Fibroblast of lung (primary cell): Measurements from ENCODE around the gene PHIP. TPM values are rescaled to one million over a fixed set of nuclear protein-coding genes. Genes with fewer than 3 reads are reported as not detected.

Experiments
- DNase-seq, 2 donors: peaks; one replicate each; pipeline versions ENCODE4 v3.0.0 to v3.0.0-alpha.2; 2010; ENCODE audit warnings: low read depth in 2 of 2
- H2AFZ ChIP-seq: 2 replicates; pipeline ENCODE4 v1.5.1; 2012; ENCODE audit warnings: low read length, control low read depth, inconsistent platforms
- H3K27ac ChIP-seq: 2 replicates; pipeline ENCODE4 v1.5.1; 2011; ENCODE audit warnings: low read length, control low read depth; ENCODE audit not compliant: insufficient read depth
- H3K27me3 ChIP-seq: 2 replicates; pipeline ENCODE4 v1.5.1; 2011; ENCODE audit warnings: mild to moderate bottlenecking, low read length; ENCODE audit not compliant: control insufficient read depth, insufficient read depth
- H3K36me3 ChIP-seq: 2 replicates; pipeline ENCODE4 v1.5.1; 2011; ENCODE audit warnings: low read length; ENCODE audit not compliant: control insufficient read depth, insufficient read depth
- H3K4me1 ChIP-seq: 2 replicates; pipeline ENCODE4 v1.5.1; 2011; ENCODE audit warnings: low read length; ENCODE audit not compliant: control insufficient read depth, insufficient read depth; ENCODE audit errors: extremely low read depth
- H3K4me2 ChIP-seq: 2 replicates; pipeline ENCODE4 v1.5.1; 2011; ENCODE audit warnings: low read length, control low read depth; ENCODE audit not compliant: insufficient read depth; ENCODE audit errors: extremely low read depth
- H3K4me3 ChIP-seq, 4 experiments: fragments of 200-600 bp in 1 of 4; sonication (generic) in 1 of 4; replicated peaks in 1 of 4; 2 replicates each; pipeline ENCODE4 v1.5.1; 2011 to 2016; ENCODE audit warnings: low read length in 4 of 4, low read depth in 3 of 4, mild to moderate bottlenecking in 3 of 4, control low read depth in 2 of 4, inconsistent platforms in 1 of 4, mixed read lengths in 1 of 4; ENCODE audit not compliant: insufficient read depth in 1 of 4; ENCODE audit errors: control extremely low read depth in 1 of 4
- H3K79me2 ChIP-seq: 2 replicates; pipeline ENCODE4 v1.5.1; 2012; ENCODE audit warnings: mild to moderate bottlenecking, low read length, inconsistent platforms; ENCODE audit not compliant: control insufficient read depth, insufficient read depth
- H3K9ac ChIP-seq: 2 replicates; pipeline ENCODE4 v1.5.1; 2011; ENCODE audit warnings: mild to moderate bottlenecking, low read length, control low read depth; ENCODE audit not compliant: insufficient read depth
- H3K9me3 ChIP-seq: 2 replicates; pipeline ENCODE4 v1.5.1; 2012; ENCODE audit warnings: low read depth, low read length; ENCODE audit not compliant: control insufficient read depth, insufficient read depth
- H4K20me1 ChIP-seq: 2 replicates; pipeline ENCODE4 v1.5.1; 2011; ENCODE audit warnings: low read length; ENCODE audit not compliant: control insufficient read depth, insufficient read depth; ENCODE audit errors: extremely low read depth
- EZH2 ChIP-seq: IDR thresholded peaks from 2 replicates; pipeline ENCODE4 v1.5.1; 2012; ENCODE audit warnings: low read length, control low read depth, mild to moderate bottlenecking; ENCODE audit errors: missing control alignments
- polyA plus RNA-seq, 2 donors: library from polyadenylated mRNA; depleted of rRNA in 1 of 2; stranded (reverse) in 1 of 2; unstranded in 1 of 2; fragments of >200 nt; gene quantifications; 2 replicates each; pipeline ENCODE4 v1.2.1, GENCODE V29; 2011 to 2012; ENCODE audit warnings: missing spikeins in 1 of 2
- total RNA-seq: library from RNA; depleted of rRNA; stranded (reverse); fragments of >200 nt; gene quantifications from 2 replicates; pipeline ENCODE4 v1.2.1, GENCODE V29; 2014
- TF ChIP-seq, protein P1 (sequence below), 2 donors: IDR thresholded peaks in 1 of 2; conservative IDR thresholded peaks in 1 of 2; 1 replicate in 1 of 2; 2 replicates in 1 of 2; pipeline ENCODE4 v1.5.1; 2011 to 2012; ENCODE audit warnings: low read length in 2 of 2, control low read depth in 1 of 2, inconsistent platforms in 1 of 2, low read depth in 1 of 2, mild to moderate bottlenecking in 1 of 2

PHIP gene
- total and polyA plus RNA-seq, 2 donors (not counting 1 experiment from before 2014, with no cell fraction given) = 6.7 to 26.1 TPM

DNA sequence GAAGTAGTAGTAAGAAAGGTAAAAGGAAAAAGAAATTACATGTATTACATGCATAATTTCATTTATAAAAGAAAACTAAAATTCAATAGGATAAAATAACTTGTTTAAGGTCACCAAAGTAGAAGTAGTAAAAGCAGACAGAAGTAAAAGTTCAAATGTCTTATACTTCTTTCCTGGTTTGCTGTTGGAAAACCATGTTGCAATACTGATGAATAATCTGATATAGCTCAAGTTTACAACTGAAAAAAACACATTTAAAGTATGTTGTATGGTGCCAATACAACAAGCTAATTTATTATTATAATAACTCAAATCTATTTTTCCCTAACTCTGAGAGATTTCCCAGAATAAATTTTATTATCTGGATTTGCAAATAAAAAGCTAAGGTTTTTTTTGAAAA, 78.3 kb downstream of the PHIP start:
- H3K36me3 ChIP-seq = peaks cover 4% of the 10 kb centered on the region
- H3K4me2 ChIP-seq = no peak overlapping the region
- H3K27ac ChIP-seq = no peak overlapping the region
- peak in 1 of 2 donors; percentile 29 for DNase-seq
- no peak overlapping the region for H2AFZ ChIP-seq
- H3K4me3 ChIP-seq = no peak overlapping the region
- no peaks in the 10 kb centered on the region for H3K79me2 ChIP-seq
- H3K4me1 ChIP-seq = no peaks in the 10 kb centered on the region
- no peak for TF ChIP-seq EZH2
- TF ChIP-seq, protein P1, sequence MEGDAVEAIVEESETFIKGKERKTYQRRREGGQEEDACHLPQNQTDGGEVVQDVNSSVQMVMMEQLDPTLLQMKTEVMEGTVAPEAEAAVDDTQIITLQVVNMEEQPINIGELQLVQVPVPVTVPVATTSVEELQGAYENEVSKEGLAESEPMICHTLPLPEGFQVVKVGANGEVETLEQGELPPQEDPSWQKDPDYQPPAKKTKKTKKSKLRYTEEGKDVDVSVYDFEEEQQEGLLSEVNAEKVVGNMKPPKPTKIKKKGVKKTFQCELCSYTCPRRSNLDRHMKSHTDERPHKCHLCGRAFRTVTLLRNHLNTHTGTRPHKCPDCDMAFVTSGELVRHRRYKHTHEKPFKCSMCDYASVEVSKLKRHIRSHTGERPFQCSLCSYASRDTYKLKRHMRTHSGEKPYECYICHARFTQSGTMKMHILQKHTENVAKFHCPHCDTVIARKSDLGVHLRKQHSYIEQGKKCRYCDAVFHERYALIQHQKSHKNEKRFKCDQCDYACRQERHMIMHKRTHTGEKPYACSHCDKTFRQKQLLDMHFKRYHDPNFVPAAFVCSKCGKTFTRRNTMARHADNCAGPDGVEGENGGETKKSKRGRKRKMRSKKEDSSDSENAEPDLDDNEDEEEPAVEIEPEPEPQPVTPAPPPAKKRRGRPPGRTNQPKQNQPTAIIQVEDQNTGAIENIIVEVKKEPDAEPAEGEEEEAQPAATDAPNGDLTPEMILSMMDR (conservative IDR thresholded peaks at IDR 0.05 in 1 of 2, IDR thresholded peaks at IDR 0.05 in 1 of 2; ENCODE audit: low read depth in 1 of 2, low read length in 2 of 2) = no peak
- H4K20me1 ChIP-seq = no peaks in the 10 kb centered on the region
- H3K9me3 ChIP-seq = no peaks in the 10 kb centered on the region
- H3K9ac ChIP-seq = no peak overlapping the region
- H3K27me3 ChIP-seq = no peaks in the 10 kb centered on the region

DNA sequence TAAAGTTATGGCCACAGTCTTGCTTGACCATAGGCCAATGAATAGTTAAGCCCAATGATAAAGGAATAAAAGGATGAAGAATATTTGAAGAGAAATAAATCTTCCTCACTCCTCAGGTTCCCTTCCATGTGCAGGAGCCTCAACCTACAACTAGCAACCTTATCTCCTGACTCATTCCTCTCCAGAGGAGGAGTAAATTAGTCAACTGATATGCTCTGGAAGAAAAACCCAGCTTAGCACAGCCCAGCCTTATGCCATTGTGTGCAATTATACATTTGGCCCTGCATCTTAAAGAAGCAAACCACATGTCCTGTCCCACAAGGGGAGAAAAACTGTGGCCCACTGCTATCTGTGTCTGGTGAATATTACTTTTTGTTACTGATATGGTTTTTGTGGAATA, 82.1 kb downstream of the PHIP start:
- H3K4me1 ChIP-seq = no peaks in the 10 kb centered on the region
- peaks cover 4% of the 10 kb centered on the region for H3K36me3 ChIP-seq
- no peak overlapping the region for H3K27ac ChIP-seq
- H3K79me2 ChIP-seq = no peaks in the 10 kb centered on the region
- no peak overlapping the region for H3K9ac ChIP-seq
- DNase-seq = peak in 1 of 2 donors; percentile 72
- no peak overlapping the region for H3K4me2 ChIP-seq
- no peak overlapping the region for H3K4me3 ChIP-seq
- no peaks in the 10 kb centered on the region for H3K27me3 ChIP-seq
- TF ChIP-seq, protein P1 (conservative IDR thresholded peaks at IDR 0.05 in 1 of 2, IDR thresholded peaks at IDR 0.05 in 1 of 2; ENCODE audit: low read depth in 1 of 2, low read length in 2 of 2) = no peak
- TF ChIP-seq EZH2 = no peak
- H4K20me1 ChIP-seq = no peaks in the 10 kb centered on the region
- H3K9me3 ChIP-seq = no peaks in the 10 kb centered on the region
- H2AFZ ChIP-seq = no peak overlapping the region

DNA sequence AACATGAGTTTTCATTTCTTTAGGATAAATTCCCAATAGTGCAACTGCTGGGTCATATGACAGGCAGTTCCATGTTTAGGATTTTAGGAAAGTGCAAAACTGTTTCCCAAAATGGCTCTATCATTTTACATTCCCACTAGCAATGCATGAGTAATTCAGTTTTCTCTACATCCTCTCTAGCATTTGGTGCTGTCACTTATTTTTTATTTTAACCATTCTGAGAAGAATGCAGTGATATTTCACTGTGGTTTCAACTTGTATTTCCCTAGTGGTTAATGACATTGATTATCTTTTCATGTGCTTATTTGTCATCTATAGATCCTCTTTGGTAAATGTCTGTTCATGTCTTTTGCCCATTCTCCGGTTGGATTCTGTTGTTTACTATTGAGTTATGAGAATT, 82.7 kb downstream of the PHIP start:
- Histone ChIP-seq H3K27me3 (no peaks in the 10 kb centered on the region), H3K27ac (no peak overlapping the region), H2AFZ (no peak overlapping the region), H3K4me1 (no peaks in the 10 kb centered on the region), H3K4me3 (no peak overlapping the region), H3K4me2 (no peak overlapping the region), H3K9ac (no peak overlapping the region), H3K36me3 (peaks cover 4% of the 10 kb centered on the region), H3K9me3 (no peaks in the 10 kb centered on the region), H3K79me2 (no peaks in the 10 kb centered on the region), H4K20me1 (no peaks in the 10 kb centered on the region)
- TF ChIP-seq, protein P1 (conservative IDR thresholded peaks at IDR 0.05 in 1 of 2, IDR thresholded peaks at IDR 0.05 in 1 of 2; ENCODE audit: low read depth in 1 of 2, low read length in 2 of 2) = no peak
- TF ChIP-seq EZH2 = no peak
- peak in 1 of 2 donors; percentile 6 for DNase-seq
